HEK293 (cell line): ENCODE measurements around the gene TMEM130.

Experiments used
- CTCF ChIA-PET: fragments of 350-600 bp; formaldehyde crosslinking; extraction: SDS; loops from one replicate; lab custom pipeline; 2021; ENCODE audit warnings: antibody characterized with exemption; lab: Yijun Ruan, JAX
- POLR2A ChIA-PET: fragments of 300-600 bp; formaldehyde crosslinking; extraction: SDS; loops from one replicate; lab custom pipeline; 2020; ENCODE audit warnings: antibody characterized with exemption, inconsistent platforms; lab: Yijun Ruan, JAX
- H3K27ac ChIP-seq: fragments of 200-500 bp; sonication (Bioruptor generic); 2 replicates; pipeline ENCODE4 v1.5.1; 2014; ENCODE audit warnings: low read depth, low read length, control low read depth, inconsistent platforms; ENCODE audit errors: extremely low read depth
- H3K36me3 ChIP-seq, 2 experiments: fragments of 200-500 bp in 1 of 2; sonication (Bioruptor generic) in 1 of 2; 1 replicate in 1 of 2; 2 replicates in 1 of 2; pipeline ENCODE4 v1.5.1; 2014 to 2017; ENCODE audit warnings: inconsistent platforms in 2 of 2, low read length in 2 of 2; ENCODE audit not compliant: control insufficient read depth in 2 of 2, insufficient read depth in 1 of 2
- H3K4me1 ChIP-seq: fragments of 200-500 bp; sonication (Bioruptor generic); 2 replicates; pipeline ENCODE4 v1.5.1; 2014; ENCODE audit warnings: mild to moderate bottlenecking, low read length, inconsistent platforms; ENCODE audit not compliant: control insufficient read depth, insufficient read depth
- H3K4me3 ChIP-seq: 2 replicates; pipeline ENCODE4 v1.5.1; 2011; ENCODE audit warnings: low read depth, mild to moderate bottlenecking, control low read depth, low read length, moderate library complexity
- H3K9me3 ChIP-seq: fragments of 200-500 bp; sonication (Bioruptor generic); 2 replicates; pipeline ENCODE4 v1.5.1; 2014; ENCODE audit warnings: low read depth, low read length, inconsistent platforms; ENCODE audit not compliant: control insufficient read depth, insufficient read depth
- AEBP2 ChIP-seq: fragments of 450-650 bp; formaldehyde crosslinking; IDR thresholded peaks from 2 replicates; pipeline ENCODE4 v1.5.1; 2016; ENCODE audit warnings: missing biosample characterization, missing genetic modification characterization, borderline replicate concordance
- PBX3 ChIP-seq: sonication (generic); formaldehyde crosslinking; IDR thresholded peaks from 2 replicates; pipeline ENCODE4 v1.8.1; 2022; ENCODE audit warnings: mild to moderate bottlenecking, moderate library complexity, missing genetic modification reagents
- PRDM1 ChIP-seq: fragments of 450-650 bp; formaldehyde crosslinking; IDR thresholded peaks from 2 replicates; pipeline ENCODE4; 2016; ENCODE audit warnings: missing biosample characterization, missing genetic modification characterization
- YY1 ChIP-seq: fragments of 450-650 bp; formaldehyde crosslinking; IDR thresholded peaks from 2 replicates; pipeline ENCODE4 v1.5.1; 2018; ENCODE audit warnings: missing biosample characterization, missing genetic modification characterization
- ZFHX2 ChIP-seq: fragments of 450-650 bp; formaldehyde crosslinking; conservative IDR thresholded peaks from 2 replicates; pipeline ENCODE4 v1.5.1; 2016; ENCODE audit warnings: missing biosample characterization, missing genetic modification characterization
- ZFP3 ChIP-seq: fragments of 450-650 bp; formaldehyde crosslinking; IDR thresholded peaks from 2 replicates; pipeline ENCODE4 v1.5.1; 2016; ENCODE audit warnings: low read depth, missing biosample characterization, missing genetic modification characterization
- ZNF138 ChIP-seq: fragments of 450-650 bp; formaldehyde crosslinking; IDR thresholded peaks from 2 replicates; pipeline ENCODE4 v1.5.1; 2016; ENCODE audit warnings: missing biosample characterization, missing genetic modification characterization, borderline replicate concordance
- ZNF140 ChIP-seq: fragments of 450-650 bp; formaldehyde crosslinking; IDR thresholded peaks from 2 replicates; pipeline ENCODE4 v1.5.1; 2016; ENCODE audit warnings: missing biosample characterization, missing genetic modification characterization
- ZNF19 ChIP-seq: fragments of 450-650 bp; formaldehyde crosslinking; IDR thresholded peaks from 2 replicates; pipeline ENCODE4; 2016; ENCODE audit warnings: missing biosample characterization, missing genetic modification characterization, low read depth
- ZNF202 ChIP-seq: fragments of 450-650 bp; formaldehyde crosslinking; IDR thresholded peaks from 2 replicates; pipeline ENCODE4 v1.5.1; 2016; ENCODE audit warnings: missing biosample characterization, missing genetic modification characterization, borderline replicate concordance
- ZNF350 ChIP-seq: fragments of 450-650 bp; formaldehyde crosslinking; IDR thresholded peaks from 2 replicates; pipeline ENCODE4 v1.5.0; 2017; ENCODE audit warnings: missing biosample characterization, mild to moderate bottlenecking, missing genetic modification characterization
- ZNF362 ChIP-seq: fragments of 450-650 bp; formaldehyde crosslinking; IDR thresholded peaks from 2 replicates; pipeline ENCODE4 v1.5.1; 2016; ENCODE audit warnings: missing biosample characterization, missing genetic modification characterization
- ZNF366 ChIP-seq: fragments of 450-650 bp; formaldehyde crosslinking; conservative IDR thresholded peaks from 2 replicates; pipeline ENCODE4 v1.5.1; 2016; ENCODE audit warnings: missing biosample characterization, missing genetic modification characterization
- ZNF394 ChIP-seq: fragments of 450-650 bp; formaldehyde crosslinking; IDR thresholded peaks from 2 replicates; pipeline ENCODE4 v1.5.1; 2016; ENCODE audit warnings: missing biosample characterization, missing genetic modification characterization, mild to moderate bottlenecking, moderate library complexity, borderline replicate concordance
- ZNF510 ChIP-seq: fragments of 450-650 bp; formaldehyde crosslinking; IDR thresholded peaks from 2 replicates; pipeline ENCODE4 v1.5.1; 2018; ENCODE audit warnings: mild to moderate bottlenecking, missing genetic modification characterization, missing biosample characterization; ENCODE audit not compliant: insufficient replicate concordance
- ZNF514 ChIP-seq: fragments of 450-650 bp; formaldehyde crosslinking; IDR thresholded peaks from 2 replicates; pipeline ENCODE4 v1.5.1; 2016; ENCODE audit warnings: missing biosample characterization, missing genetic modification characterization
- ZNF529 ChIP-seq: fragments of 450-650 bp; formaldehyde crosslinking; IDR thresholded peaks from 2 replicates; pipeline ENCODE4 v1.5.1; 2017; ENCODE audit warnings: missing genetic modification characterization, missing biosample characterization; ENCODE audit not compliant: insufficient replicate concordance
- ZNF776 ChIP-seq: fragments of 450-650 bp; formaldehyde crosslinking; IDR thresholded peaks from 2 replicates; pipeline ENCODE4 v1.5.0; 2017; ENCODE audit warnings: missing biosample characterization, missing genetic modification characterization, borderline replicate concordance
- ZNF785 ChIP-seq: fragments of 450-650 bp; formaldehyde crosslinking; IDR thresholded peaks from 2 replicates; pipeline ENCODE4 v1.5.1; 2016; ENCODE audit warnings: missing biosample characterization, missing genetic modification characterization
- ZNF830 ChIP-seq: fragments of 450-650 bp; IDR thresholded peaks from 2 replicates; pipeline ENCODE4 v1.5.0; 2018; ENCODE audit warnings: missing biosample characterization, missing genetic modification characterization, low read depth, mild to moderate bottlenecking, moderate library complexity

The TMEM130 gene

DNA sequence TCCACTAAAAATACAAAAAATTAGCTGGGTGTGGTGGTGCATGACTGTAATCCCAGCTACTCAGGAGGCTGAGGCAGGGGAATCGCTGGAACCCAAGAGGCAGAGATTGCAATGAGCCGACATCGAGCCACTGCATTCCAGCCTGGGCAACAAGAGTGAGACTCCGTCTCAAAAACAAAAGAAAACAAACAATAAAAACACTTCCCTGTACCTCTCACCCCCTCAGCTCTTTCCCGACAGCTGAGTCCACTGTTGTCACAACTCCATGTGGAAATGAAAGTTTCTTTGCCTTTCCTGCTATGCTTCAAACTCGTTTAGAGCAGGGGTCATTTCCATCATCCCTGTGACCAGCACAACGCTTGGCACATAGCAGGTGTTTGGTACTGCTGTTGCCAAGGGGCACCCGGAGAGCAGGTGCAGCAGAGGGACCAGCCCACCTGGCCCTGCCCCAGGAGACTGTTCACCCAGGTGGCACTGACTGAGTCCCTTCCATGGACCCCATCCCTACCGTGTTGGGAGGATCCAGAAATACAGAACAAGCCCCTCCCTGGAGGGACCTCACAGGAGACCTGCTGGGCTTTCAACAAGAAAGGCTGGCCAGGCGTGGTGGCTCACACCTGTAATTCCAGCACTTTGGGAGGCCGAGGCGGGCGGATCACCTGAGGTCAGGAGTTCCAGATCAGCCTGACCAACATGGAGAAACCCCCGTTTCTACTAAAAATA lies 4.9 kb downstream of the TMEM130 start:
- H3K4me1 ChIP-seq, result peaks cover 3% of the 10 kb centered on the region; the same call in 1 of the 2 replicates
- H3K9me3 ChIP-seq, result no peaks in the 10 kb centered on the region
- ChIA-PET CTCF (interaction anchor here (0.6 to 0.7 kb wide), 2 partner anchors 15 to 31 kb away, joined by 3 to 5 read pairs; no protein-coding TSS in a partner anchor), POLR2A (interaction anchor here (0.6 kb wide), 1 partner anchor 1860 kb away, joined by 4 read pairs; no protein-coding TSS in a partner anchor)
- no peak overlapping the region for H3K27ac ChIP-seq
- no peak overlapping the region for H3K4me3 ChIP-seq
- no peak for TF ChIP-seq ZNF394 (tag by site-specific recombination)
- TF ChIP-seq ZFP3, result no peak
- TF ChIP-seq ZNF138 (tag by site-specific recombination), result no peak
- TF ChIP-seq ZNF785 (tag by site-specific recombination), result no peak
- TF ChIP-seq ZNF830 (tag by site-specific recombination), result no peak
- TF ChIP-seq ZFHX2, result no peak
- no peak for TF ChIP-seq ZNF19 (tag by site-specific recombination)
- TF ChIP-seq ZNF514 (tag by site-specific recombination), result no peak
- TF ChIP-seq YY1 (tag by site-specific recombination), result no peak
- no peak for TF ChIP-seq ZNF529 (tag by site-specific recombination)
- TF ChIP-seq AEBP2 (tag by site-specific recombination), result no peak
- TF ChIP-seq ZNF350, result no peak
- no peak for TF ChIP-seq ZNF140
- TF ChIP-seq PBX3 (CRISPR knock-in tag), result no peak
- TF ChIP-seq ZNF366 (tag by site-specific recombination), result no peak
- TF ChIP-seq ZNF510 (tag by site-specific recombination), result no peak
- TF ChIP-seq ZNF202 (tag by site-specific recombination), result no peak
- H3K36me3 ChIP-seq, result no peaks in the 10 kb centered on the region

DNA sequence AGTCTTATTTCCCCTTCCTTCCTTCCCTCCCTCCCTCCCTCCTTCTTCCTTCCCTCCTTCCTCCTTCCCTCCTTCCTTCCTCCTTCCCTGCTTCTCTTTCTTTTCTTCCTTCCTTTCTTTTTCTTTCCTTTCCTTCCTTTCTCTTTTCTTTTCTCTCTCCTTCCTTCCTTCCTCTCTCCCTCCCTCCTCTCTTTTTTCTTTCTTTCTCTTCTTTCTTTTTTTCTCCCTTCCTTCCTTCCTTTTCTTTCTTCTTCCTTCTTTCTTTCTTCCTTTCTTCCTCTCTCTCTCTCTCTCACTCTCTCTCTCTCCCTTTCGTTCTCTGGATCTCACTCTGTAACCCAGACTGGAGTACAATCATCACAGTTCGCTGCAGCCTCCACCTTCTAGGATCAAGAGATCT lies 6.2 kb downstream of the TMEM130 start:
- no peaks in the 10 kb centered on the region for H3K36me3 ChIP-seq
- no peak overlapping the region for H3K4me3 ChIP-seq
- peaks cover 3% of the 10 kb centered on the region; the same call in 1 of the 2 replicates for H3K4me1 ChIP-seq
- POLR2A ChIA-PET, result no interaction called here
- CTCF ChIA-PET, result no interaction called here
- no peak overlapping the region for H3K27ac ChIP-seq
- H3K9me3 ChIP-seq, result no peaks in the 10 kb centered on the region
- TF ChIP-seq PRDM1 (tag by site-specific recombination) (peak; percentile 98), ZNF776 (tag by site-specific recombination) (no peak), ZNF366 (tag by site-specific recombination) (peak; percentile 98), ZNF362 (no peak)
